Esophagus muscularis mucosa (tissue), 3 donors: Measurements from ENCODE around the gene WFDC1.

Source experiments
- CTCF ChIP-seq, 3 experiments: fragments of 200-600 bp in 2 of 3; fragments of 450-650 bp in 1 of 3; sonication (generic) in 2 of 3; IDR thresholded peaks; one replicate each; pipeline ENCODE4 v1.5.1; 2017 to 2019; ENCODE audit warnings: antibody characterized with exemption in 3 of 3, mild to moderate bottlenecking in 2 of 3, moderate library complexity in 1 of 3
- POLR2AphosphoS5 ChIP-seq, 2 donors: sonication (generic); formaldehyde crosslinking; IDR thresholded peaks; one replicate each; pipeline ENCODE4 v1.6.1; 2017; ENCODE audit warnings: antibody characterized with exemption in 2 of 2

- no peak for TF ChIP-seq CTCF (IDR thresholded peaks at IDR 0.05)
- no peak for TF ChIP-seq POLR2AphosphoS5 (IDR thresholded peaks at IDR 0.05)
These were observed 12.7 kb downstream of the WFDC1 start for GRCh38 chr16:84307209-84307954.
